Liver (tissue), 3 donors: ENCODE results near the gene MAN1C1.

Source experiments
- ATF3 ChIP-seq: IDR thresholded peaks from 2 replicates; pipeline ENCODE4 v1.6.1; 2016; ENCODE audit warnings: antibody characterized with exemption
- CTCF ChIP-seq: fragments of 150-350 bp; IDR thresholded peaks from 2 replicates; pipeline ENCODE4 v1.5.1; 2017; ENCODE audit warnings: improper control_type of control experiment, low read depth, low read length; ENCODE audit not compliant: missing input control
- FOXA1 ChIP-seq: IDR thresholded peaks from 2 replicates; pipeline ENCODE4 v1.6.1; 2016; ENCODE audit warnings: antibody characterized with exemption
- FOXA2 ChIP-seq: IDR thresholded peaks from 2 replicates; pipeline ENCODE4 v1.6.1; 2016; ENCODE audit warnings: antibody characterized with exemption
- GABPA ChIP-seq, 2 donors: IDR thresholded peaks in 1 of 2; conservative IDR thresholded peaks in 1 of 2; 2 replicates each; pipeline ENCODE4 v1.6.1; 2016; ENCODE audit warnings: antibody characterized with exemption in 2 of 2, mild to moderate bottlenecking in 1 of 2, moderate library complexity in 1 of 2
- MAX ChIP-seq: IDR thresholded peaks from 2 replicates; pipeline ENCODE4 v1.6.1; 2016; ENCODE audit warnings: antibody characterized with exemption
- RAD21 ChIP-seq, 2 donors: IDR thresholded peaks; 2 replicates each; pipeline ENCODE4 v1.6.1; 2016; ENCODE audit warnings: antibody characterized with exemption in 2 of 2, mild to moderate bottlenecking in 2 of 2
- REST ChIP-seq: IDR thresholded peaks from 2 replicates; pipeline ENCODE4 v1.6.1; 2016; ENCODE audit warnings: antibody characterized with exemption, mild to moderate bottlenecking
- SP1 ChIP-seq: IDR thresholded peaks from 2 replicates; pipeline ENCODE4 v1.6.1; 2018; ENCODE audit warnings: antibody characterized with exemption, mild to moderate bottlenecking
- TAF1 ChIP-seq: conservative IDR thresholded peaks from 2 replicates; pipeline ENCODE4 v1.6.1; 2016; ENCODE audit warnings: antibody characterized with exemption, mild to moderate bottlenecking
- YY1 ChIP-seq: IDR thresholded peaks from 2 replicates; pipeline ENCODE4 v1.6.1; 2016; ENCODE audit warnings: antibody characterized with exemption, mild to moderate bottlenecking
- donor health status: healthy.
- donor health status: healthy.

GRCh38 chr1:25598879-25599278, 17.7 kb upstream of the MAN1C1 start:
- TF ChIP-seq TAF1 (no peak), CTCF (no peak), SP1 (no peak), ATF3 (no peak), FOXA2 (no peak), YY1 (no peak), FOXA1 (no peak), MAX (no peak), GABPA (IDR thresholded peaks at IDR 0.05 in 1 of 2, conservative IDR thresholded peaks at IDR 0.05 in 1 of 2) (no peak), REST (no peak), RAD21 (IDR thresholded peaks at IDR 0.05) (no peak)
